Ureter (tissue), 1 donor: ENCODE results near the gene P2RY11. TPM values are rescaled to one million over a fixed set of nuclear protein-coding genes. Genes with fewer than 3 reads are reported as not detected.

Experiments
- DNase-seq: peaks from one replicate; pipeline ENCODE4 v3.0.0-alpha.2; 2020; ENCODE audit warnings: low spot score
- total RNA-seq: library from RNA; stranded (reverse); gene quantifications from one replicate; pipeline ENCODE4 v1.2.4, GENCODE V29; 2023
- donor health status: DM: yes; HTN: yes; CAD: no.

P2RY11 gene
- total RNA-seq, 1 donor from 2014 or later, result 25.6 TPM

DNA sequence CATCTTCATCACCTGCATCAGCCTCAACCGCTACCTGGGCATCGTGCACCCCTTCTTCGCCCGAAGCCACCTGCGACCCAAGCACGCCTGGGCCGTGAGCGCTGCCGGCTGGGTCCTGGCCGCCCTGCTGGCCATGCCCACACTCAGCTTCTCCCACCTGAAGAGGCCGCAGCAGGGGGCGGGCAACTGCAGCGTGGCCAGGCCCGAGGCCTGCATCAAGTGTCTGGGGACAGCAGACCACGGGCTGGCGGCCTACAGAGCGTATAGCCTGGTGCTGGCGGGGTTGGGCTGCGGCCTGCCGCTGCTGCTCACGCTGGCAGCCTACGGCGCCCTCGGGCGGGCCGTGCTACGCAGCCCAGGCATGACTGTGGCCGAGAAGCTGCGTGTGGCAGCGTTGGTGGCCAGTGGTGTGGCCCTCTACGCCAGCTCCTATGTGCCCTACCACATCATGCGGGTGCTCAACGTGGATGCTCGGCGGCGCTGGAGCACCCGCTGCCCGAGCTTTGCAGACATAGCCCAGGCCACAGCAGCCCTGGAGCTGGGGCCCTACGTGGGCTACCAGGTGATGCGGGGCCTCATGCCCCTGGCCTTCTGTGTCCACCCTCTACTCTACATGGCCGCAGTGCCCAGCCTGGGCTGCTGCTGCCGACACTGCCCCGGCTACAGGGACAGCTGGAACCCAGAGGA, 2.6 kb downstream of the P2RY11 start:
- DNase-seq, result no peak

DNA sequence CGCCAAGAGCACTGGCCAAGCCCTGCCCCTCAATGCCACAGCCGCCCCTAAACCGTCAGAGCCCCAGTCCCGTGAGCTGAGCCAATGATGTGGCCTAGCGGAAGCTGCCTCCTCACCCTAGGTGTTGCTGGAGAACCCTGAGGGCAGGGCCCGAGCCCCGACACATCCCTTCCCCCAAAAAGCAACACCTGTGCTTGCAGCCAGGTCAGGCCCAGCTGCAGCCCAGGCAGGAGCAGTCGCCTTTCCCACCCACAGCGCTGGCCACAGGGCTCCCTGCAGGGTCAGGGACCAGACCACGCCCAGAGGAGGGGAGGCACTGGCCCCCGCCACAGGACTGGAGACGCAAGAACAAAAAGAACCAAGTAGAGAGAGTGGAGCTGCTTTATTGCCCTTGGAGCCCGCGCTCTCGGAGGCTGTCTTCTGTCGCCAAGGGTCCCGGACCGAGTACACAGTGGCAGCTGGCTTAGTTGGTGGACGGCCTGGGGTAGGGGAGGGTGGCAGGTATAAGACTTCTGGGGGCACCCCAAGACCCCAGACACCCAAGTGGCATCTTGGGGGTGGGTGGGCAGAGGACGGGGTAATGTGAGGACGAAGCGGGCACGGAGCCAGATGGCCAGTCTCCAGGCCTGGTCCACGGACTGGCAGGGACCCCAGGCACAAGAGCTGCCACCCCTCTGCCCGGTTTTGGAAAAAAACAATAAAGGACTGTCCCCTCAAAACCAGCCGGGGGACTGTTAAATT, 3.3 kb downstream of the P2RY11 start:
- peak; percentile 45 for DNase-seq

- DNase-seq, result no peak
Observed at GRCh38 chr19:10115392-10116084, 4.0 kb downstream of the P2RY11 start.

DNA sequence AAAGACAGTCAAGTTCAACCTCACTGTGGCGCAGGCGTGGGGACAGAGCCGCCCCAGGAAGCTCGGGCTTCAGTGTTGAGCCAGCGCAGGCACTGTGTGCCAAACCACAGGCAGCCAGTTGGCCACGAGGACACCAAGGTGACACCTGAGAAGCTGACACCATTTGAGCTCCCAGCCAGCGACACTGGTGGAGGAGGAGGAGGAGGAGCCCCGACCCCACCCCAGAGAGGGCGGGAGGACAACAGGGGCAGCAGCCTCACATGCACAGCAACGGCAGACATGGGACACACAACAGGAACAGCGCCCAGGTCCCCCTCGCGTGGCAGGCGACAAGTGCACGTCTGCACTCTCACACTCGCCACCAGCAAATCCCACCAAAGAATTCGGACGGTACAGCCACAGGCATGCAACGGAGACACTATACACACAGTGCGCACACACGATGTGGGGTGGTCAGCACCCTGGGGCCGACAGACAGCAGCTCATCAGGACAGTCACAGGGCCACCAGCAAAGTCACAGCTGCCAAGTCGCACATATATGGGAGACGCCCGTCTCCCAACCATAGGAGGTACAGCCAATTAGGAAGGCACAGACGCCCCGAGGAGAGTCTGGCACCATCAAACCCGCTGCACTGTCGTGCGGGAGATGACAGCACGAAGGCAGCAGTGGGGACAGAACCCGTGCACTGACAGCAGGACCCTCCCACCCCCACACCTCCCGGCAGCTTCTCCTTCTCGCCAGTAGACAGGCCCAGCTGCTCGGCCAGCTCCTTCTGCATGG, 4.8 kb downstream of the P2RY11 start:
- no peak for DNase-seq

- no peak for DNase-seq
Observed at GRCh38 chr19:10116866-10117616, 5.5 kb downstream of the P2RY11 start.

DNA sequence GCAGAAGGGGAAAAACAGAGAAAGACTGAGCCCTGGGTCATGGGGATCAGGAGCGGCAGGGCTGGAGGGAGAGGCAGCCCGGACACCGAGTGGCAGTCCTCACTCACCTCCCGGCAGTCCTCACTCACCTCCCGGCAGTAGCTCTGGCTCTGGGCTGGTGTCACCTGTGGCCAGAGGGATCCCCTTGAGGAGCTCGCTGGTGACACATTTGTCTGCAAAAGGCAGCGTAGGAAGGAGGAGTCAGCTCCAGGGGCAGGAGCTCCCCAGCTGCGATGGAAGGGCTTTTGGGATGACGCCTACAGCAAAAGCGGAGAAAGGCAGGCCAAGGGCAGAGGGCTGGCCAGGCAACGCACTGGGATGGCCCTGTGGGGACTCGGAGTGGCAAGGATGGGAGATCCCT, 7.5 kb downstream of the P2RY11 start:
- no peak for DNase-seq

DNA sequence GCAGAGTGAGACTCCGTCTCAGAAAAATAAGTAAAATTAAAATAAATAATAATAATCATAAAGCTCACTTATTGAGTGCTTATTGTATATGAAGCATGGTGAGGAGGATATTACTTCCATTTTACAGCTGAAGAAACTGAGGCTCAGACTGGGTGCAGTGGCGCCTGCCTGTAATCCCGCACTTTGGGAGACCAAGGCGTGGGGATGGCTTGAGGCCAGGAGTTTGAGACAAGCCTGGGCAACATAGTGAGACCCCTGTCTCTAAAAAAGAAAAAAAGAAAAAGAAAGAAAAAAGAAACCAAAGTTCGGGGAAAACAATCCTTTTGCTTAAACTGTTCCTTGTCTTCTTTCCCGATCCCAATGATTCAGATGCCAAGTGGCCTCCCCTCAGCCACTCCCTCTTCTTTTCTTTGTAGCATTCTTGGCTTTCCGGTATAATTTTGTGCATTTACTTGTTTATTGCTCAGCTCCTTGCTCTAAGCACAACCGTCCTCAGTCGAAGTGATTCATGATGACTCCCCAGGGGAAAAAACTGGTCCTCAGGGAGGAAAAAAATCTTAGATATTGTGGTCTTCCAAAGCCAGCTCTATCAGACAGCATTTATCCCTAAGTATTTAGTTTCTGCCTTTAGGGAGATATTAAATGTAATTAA, 9.2 kb downstream of the P2RY11 start:
- DNase-seq, result no peak

DNA sequence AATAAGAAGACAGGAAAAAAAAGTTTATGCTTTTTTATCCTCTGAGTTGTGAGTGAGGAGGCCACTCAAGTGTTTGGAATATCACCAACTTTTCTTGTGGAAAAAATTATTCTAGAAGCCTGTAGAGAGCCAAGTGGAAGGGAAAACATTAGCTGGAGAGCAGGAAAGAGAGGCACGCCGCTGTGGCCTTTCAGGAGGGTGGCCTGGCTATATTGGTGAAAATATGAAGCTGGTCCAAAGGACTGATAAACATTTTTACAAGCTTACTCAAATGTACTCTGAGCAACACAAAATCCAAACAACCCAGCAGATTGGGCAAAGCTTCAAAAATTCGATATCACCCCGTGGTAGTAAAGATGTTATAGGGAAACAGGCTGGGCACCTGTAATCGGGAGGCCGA, 10.6 kb downstream of the P2RY11 start:
- no peak for DNase-seq

- no peak for DNase-seq
Observed at GRCh38 chr19:10124429-10124828, 12.9 kb downstream of the P2RY11 start.

GRCh38 chr19:10126213-10126639, 14.7 kb downstream of the P2RY11 start:
- no peak for DNase-seq

GRCh38 chr19:10132905-10133304, 21.4 kb downstream of the P2RY11 start:
- DNase-seq, result no peak

GRCh38 chr19:10133596-10133995, 22.1 kb downstream of the P2RY11 start:
- DNase-seq, result no peak

GRCh38 chr19:10134040-10134439, 22.5 kb downstream of the P2RY11 start:
- no peak for DNase-seq

GRCh38 chr19:10135551-10136334, 24.2 kb downstream of the P2RY11 start:
- peak; percentile 73 for DNase-seq

DNA sequence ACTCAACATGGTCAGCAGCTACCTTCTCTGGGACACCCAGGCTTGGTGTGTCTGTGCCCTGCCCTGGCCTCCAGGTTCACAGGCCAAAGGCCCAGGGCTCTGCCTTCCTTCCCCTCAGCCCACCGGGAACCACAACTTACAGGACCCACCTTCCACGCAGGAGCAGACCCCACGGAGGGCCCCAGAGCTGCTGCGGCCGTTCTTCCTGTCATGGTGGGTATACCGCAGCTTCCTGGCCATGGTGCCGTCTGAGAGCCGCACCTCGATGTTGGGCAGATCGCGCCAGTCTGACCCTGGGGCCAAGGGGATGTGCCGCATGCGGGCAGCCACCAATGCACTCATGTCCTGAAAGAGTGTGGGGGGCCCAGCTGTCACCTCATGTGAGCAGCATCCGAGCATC, 25.4 kb downstream of the P2RY11 start:
- no peak for DNase-seq

DNA sequence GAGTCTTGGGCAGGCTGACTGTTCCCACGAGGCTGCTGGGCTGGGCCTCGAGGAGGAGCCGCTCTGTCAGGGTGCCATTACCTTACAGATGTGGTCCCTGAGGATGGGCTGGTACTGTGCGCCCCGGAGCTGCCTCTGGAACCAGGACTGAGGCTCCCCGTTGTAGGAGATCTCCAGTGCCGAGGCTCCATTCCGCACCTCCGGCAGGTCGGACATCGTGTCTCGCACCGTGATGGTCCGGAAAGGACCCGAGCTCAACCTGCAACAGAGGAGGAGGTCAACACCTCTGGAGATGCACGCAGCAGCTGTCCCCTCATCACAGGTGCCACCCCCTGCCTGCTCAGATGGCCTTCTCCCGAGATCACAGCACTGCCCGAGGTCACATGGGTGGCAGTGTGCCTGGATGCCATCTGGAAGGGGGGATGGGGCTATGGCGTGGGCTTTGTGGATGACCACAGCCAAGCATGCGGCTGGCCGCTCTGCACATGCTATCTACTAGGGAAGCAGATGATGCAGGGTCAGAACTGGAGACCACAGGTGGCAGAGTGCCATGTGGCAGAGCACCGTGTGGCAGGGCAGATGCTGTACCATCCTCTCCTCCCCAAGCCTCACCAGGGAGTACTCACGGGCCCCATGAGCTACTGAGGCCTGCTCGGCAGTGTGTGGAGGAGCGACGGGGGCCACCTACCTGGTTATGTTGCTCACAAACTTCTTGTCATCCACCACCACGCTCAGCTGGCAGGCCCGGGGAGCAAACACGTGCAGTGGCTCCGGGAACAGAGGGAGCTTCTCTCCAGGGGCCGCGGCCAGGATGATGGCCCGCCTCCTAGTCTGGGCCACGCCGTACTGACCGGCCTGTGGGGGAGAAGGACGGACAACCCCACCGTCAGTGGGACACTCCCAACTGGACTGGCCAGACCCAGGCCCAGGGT, 26.5 kb downstream of the P2RY11 start:
- no peak for DNase-seq

GRCh38 chr19:10138879-10139795, 27.6 kb downstream of the P2RY11 start:
- no peak for DNase-seq

GRCh38 chr19:10139952-10140351, 28.5 kb downstream of the P2RY11 start:
- DNase-seq, result no peak
